OCI-M2 (cell line): ENCODE results near the gene POFUT1.
"Not testable (repeated sequence)": the region's sequence is repeated elsewhere in the genome, so short reads cannot be mapped to it uniquely, and the experiment has no call there.

Experiments
- DNase-seq: peaks from one replicate; lab custom pipeline; 2025; ENCODE audit not compliant: unreplicated experiment; lab: John Stamatoyannopoulos, UW

The POFUT1 gene

GRCh38 chr20:32271620-32272019 lies 63.9 kb downstream of the POFUT1 start:
- no peak for DNase-seq

GRCh38 chr20:32274359-32274758 lies 66.7 kb downstream of the POFUT1 start:
- DNase-seq, result no peak

GRCh38 chr20:32275163-32275562 lies 67.5 kb downstream of the POFUT1 start:
- not testable (repeated sequence) for DNase-seq

GRCh38 chr20:32277361-32278198 lies 69.9 kb downstream of the POFUT1 start, which contains the start of gene KIF3B:
KIF3B (plus strand) TSS chr20:32277651; CDS start chr20:32309778, 32,127 bp downstream.
- no peak for DNase-seq

GRCh38 chr20:32278199-32278643 lies 70.5 kb downstream of the POFUT1 start:
- DNase-seq, result no peak

- DNase-seq, result no peak
Observed at GRCh38 chr20:32281711-32282110, 74.0 kb downstream of the POFUT1 start.

GRCh38 chr20:32282461-32282860 lies 74.8 kb downstream of the POFUT1 start:
- DNase-seq, result no peak

GRCh38 chr20:32285082-32285620 lies 77.5 kb downstream of the POFUT1 start:
- DNase-seq, result no peak

- no peak for DNase-seq
Observed at GRCh38 chr20:32285621-32286371, 78.1 kb downstream of the POFUT1 start.

GRCh38 chr20:32287231-32287638 lies 79.6 kb downstream of the POFUT1 start:
- DNase-seq, result no peak
